ENCODE data around the gene SLC25A13. TPM values are rescaled to one million over a fixed set of nuclear protein-coding genes. Genes with fewer than 3 reads are reported as not detected.

SLC25A13 gene
- total RNA-seq, 1 experiment from 2014 or later = 54.8 TPM

DNA sequence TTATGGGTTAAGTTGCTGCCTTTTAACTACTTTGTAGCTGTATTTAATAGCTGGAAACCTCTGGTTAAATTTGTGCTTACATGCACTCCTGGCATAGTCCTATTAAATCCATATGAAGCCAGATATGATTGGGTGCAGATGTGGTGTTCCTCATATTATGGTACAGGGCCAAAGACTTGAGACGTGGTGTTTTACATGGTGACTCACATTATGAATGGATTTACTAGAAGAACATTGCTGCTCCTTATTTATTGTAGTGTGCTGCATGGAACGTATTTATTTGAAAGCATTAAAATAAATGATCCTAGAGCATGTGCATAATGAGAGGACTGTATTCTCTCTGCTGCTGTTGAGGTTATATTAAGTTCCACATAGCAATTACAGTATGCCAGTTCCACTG is 224.1 kb downstream of the SLC25A13 start:
- DNase-seq (ENCODE audit: low read depth) = no peak

GRCh38 chr7:96093435-96093834 is 228.5 kb downstream of the SLC25A13 start:
- peak; percentile 82 for DNase-seq (ENCODE audit: low read depth)

GRCh38 chr7:96090756-96091155 is 231.1 kb downstream of the SLC25A13 start:
- no peak for DNase-seq (ENCODE audit: low read depth)

DNA sequence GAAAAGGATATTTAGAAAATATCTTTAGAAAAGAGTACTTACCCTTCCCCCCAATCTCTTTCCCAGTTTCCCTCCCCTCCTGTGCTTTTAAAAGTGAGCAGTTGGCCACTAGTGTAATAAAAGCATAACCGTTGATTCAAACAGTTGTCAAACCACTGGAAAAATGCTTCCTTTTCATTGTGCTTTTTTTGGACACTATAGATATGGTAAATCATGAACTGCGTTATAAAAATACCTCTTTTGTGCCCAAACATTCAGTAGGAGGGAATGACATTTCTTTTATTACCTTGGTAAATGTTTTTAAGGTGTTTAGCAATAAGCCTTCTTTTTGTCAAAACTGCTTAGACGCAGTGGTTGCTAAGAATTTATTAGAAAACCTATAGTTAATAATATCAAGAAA is 232.4 kb downstream of the SLC25A13 start:
- DNase-seq (ENCODE audit: low read depth) = no peak

- DNase-seq (ENCODE audit: low read depth) = peak; percentile 67
Measured at GRCh38 chr7:96088579-96088978, 233.3 kb downstream of the SLC25A13 start.

DNA sequence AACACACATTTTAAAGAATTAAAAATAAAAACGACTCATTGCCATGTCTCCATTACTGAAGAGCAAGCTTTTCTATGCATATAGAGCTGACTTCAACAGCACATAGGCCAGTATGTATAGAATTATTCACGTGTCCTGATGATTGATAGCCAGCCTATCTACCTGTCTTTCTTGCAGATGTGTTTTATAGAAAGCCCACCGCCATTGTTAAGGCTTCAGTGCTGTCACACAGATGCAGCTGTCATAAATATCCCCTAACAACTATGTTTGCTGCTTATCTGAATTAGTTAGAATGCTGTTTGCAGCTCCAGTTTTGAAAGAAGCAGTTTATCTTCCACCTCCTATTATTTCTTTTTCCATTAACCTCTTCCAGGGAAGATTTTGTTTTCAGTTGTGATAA is 235.9 kb downstream of the SLC25A13 start:
- no peak for DNase-seq (ENCODE audit: low read depth)

DNA sequence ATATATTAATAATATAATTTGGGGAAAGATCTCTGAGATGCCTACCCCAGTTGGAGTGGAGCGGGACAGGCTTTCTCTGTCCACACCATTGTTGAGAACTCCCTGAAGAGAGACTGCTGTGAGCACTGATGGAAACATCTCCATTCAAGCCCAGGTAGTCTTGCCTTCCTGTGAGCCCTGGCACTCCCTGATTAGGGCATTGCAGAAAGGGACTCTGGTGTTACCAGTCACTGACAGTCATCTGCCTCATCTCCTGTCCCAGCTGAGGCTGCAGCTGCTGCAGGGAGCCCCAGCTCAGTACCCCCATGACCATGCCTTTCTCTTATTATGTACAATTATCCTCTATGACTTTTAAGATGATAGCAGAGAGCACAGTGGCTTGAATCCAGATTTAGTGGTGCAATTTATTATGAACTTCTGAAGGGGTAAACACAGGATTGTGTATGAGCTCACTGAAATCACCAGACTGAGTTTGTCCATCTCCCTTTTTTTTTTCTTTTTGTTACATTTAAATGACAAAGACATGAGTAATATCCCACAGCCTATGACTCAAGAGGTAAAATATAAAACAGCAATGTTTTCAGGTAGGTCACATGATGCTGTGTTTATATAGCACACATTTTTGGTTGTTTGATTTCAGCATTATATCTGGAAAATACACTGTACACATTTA is 236.9 kb downstream of the SLC25A13 start:
- DNase-seq (ENCODE audit: low read depth) = peak; percentile 94

- peak; percentile 50 for DNase-seq (ENCODE audit: low read depth)
Measured at GRCh38 chr7:96080027-96080426, 241.9 kb downstream of the SLC25A13 start.

- no peak for DNase-seq (ENCODE audit: low read depth)
Measured at GRCh38 chr7:96076350-96076707, 245.6 kb downstream of the SLC25A13 start.

GRCh38 chr7:96075510-96076349 is 246.2 kb downstream of the SLC25A13 start:
- DNase-seq (ENCODE audit: low read depth) = peak; percentile 51

- DNase-seq (ENCODE audit: low read depth) = no peak
Measured at GRCh38 chr7:96074871-96075270, 247.0 kb downstream of the SLC25A13 start.

Small RNAs within 50 kb of the gene (small RNA-seq; reads per million reads assigned to genes)
- gene AC084368.1 (not detected), gene MIR591 (not detected), gene RNU6-364P (not detected), gene RNU6-532P (not detected)
